ENCODE data around the gene TMEM132E.

TMEM132E gene

GRCh38 chr17:34606763-34607162 is 27.4 kb downstream of the TMEM132E start:
- no peak for DNase-seq (ENCODE audit: low spot score)

GRCh38 chr17:34607917-34608316 is 28.5 kb downstream of the TMEM132E start:
- no peak for DNase-seq (ENCODE audit: low spot score)

- no peak for DNase-seq (ENCODE audit: low spot score)
These were observed 29.8 kb downstream of the TMEM132E start for GRCh38 chr17:34609210-34609609.

GRCh38 chr17:34610039-34610438 is 30.7 kb downstream of the TMEM132E start:
- DNase-seq (ENCODE audit: low spot score): no peak

- no peak for DNase-seq (ENCODE audit: low spot score)
These were observed 31.1 kb downstream of the TMEM132E start for GRCh38 chr17:34610506-34610905.

GRCh38 chr17:34613064-34614019 is 34.0 kb downstream of the TMEM132E start:
- DNase-seq (ENCODE audit: low spot score): no peak

- DNase-seq (ENCODE audit: low spot score): no peak
These were observed 35.3 kb downstream of the TMEM132E start for GRCh38 chr17:34614698-34615097.

GRCh38 chr17:34615326-34615725 is 35.9 kb downstream of the TMEM132E start:
- DNase-seq (ENCODE audit: low spot score): no peak

GRCh38 chr17:34616148-34616547 is 36.8 kb downstream of the TMEM132E start:
- DNase-seq (ENCODE audit: low spot score): no peak

GRCh38 chr17:34617398-34617797 is 38.0 kb downstream of the TMEM132E start:
- DNase-seq (ENCODE audit: low spot score): no peak

GRCh38 chr17:34619687-34620217 is 40.4 kb downstream of the TMEM132E start:
- no peak for DNase-seq (ENCODE audit: low spot score)

GRCh38 chr17:34620458-34620857 is 41.1 kb downstream of the TMEM132E start:
- DNase-seq (ENCODE audit: low spot score): no peak

GRCh38 chr17:34622862-34623623 is 43.7 kb downstream of the TMEM132E start:
- no peak for DNase-seq (ENCODE audit: low spot score)

GRCh38 chr17:34623856-34624766 is 44.7 kb downstream of the TMEM132E start:
- DNase-seq (ENCODE audit: low spot score): no peak

- DNase-seq (ENCODE audit: low spot score): no peak
These were observed 45.5 kb downstream of the TMEM132E start for GRCh38 chr17:34624767-34625383.

GRCh38 chr17:34626121-34626681 is 46.8 kb downstream of the TMEM132E start:
- no peak for DNase-seq (ENCODE audit: low spot score)

GRCh38 chr17:34628879-34629278 is 49.5 kb downstream of the TMEM132E start:
- DNase-seq (ENCODE audit: low spot score): no peak

- DNase-seq (ENCODE audit: low spot score): no peak
These were observed 54.0 kb downstream of the TMEM132E start for GRCh38 chr17:34633351-34633750.

GRCh38 chr17:34633760-34634159 is 54.4 kb downstream of the TMEM132E start:
- no peak for DNase-seq (ENCODE audit: low spot score)

GRCh38 chr17:34634551-34635160 is 55.3 kb downstream of the TMEM132E start:
- DNase-seq (ENCODE audit: low spot score): no peak
